ENCODE measurements around the gene FAM204A. TPM values are rescaled to one million over a fixed set of nuclear protein-coding genes. Genes with fewer than 3 reads are reported as not detected.

The FAM204A gene
- 48.7 and 50.2 TPM in 2 replicates for total RNA-seq

GRCh38 chr10:118341791-118342637, at the start of gene FAM204A:
Gene FAM204A (minus strand): TSS chr10:118342324. CDS start chr10:118336415, 5,909 bp downstream.

All from mammary microvascular endothelial cell (primary cell).